NOMO-1 treated with DMSO at 0.1 percent for 48 hours (cell line): ENCODE measurements around the gene ADGRA3.

Source experiments
- DNase-seq: peaks from one replicate; lab custom pipeline; 2025; ENCODE audit not compliant: unreplicated experiment; lab: John Stamatoyannopoulos, UW

The ADGRA3 gene

DNA sequence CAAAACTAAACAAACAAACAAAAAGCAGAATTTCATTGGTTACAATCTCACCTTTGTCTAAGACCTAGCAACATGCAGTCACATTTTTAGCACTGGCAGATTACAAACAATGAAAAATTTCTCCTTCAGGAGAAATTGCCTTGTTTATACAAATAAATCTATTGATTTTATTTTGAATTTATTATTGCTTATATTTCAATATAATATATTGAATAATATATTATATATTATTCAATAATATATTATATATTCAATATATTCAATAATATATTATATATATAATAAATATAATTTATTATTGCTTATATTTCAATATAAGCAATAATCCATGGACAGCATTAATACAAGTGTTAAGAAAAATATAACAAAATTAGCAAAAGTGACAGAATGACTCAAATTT lies 131.7 kb downstream of the ADGRA3 start:
- no peak for DNase-seq

DNA sequence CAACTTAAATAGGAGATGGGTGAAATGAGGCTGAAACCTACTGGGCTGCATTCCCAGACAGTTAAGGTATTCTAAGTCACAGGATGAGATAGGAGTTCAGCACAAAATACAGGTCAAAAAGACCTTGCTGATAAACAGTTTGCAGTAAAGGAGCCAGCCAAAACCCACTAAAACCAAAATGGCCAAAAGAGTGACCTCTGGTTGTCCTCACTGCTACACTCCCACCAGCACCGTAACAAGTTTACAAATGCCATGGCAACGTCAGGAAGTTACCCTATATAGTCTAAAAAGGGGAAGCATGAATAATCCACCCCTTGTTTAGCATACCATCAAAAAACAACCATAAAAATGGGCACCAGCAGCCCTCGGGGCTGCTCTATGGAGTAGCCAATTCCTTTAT lies 133.7 kb downstream of the ADGRA3 start:
- peak; percentile 21 for DNase-seq

DNA sequence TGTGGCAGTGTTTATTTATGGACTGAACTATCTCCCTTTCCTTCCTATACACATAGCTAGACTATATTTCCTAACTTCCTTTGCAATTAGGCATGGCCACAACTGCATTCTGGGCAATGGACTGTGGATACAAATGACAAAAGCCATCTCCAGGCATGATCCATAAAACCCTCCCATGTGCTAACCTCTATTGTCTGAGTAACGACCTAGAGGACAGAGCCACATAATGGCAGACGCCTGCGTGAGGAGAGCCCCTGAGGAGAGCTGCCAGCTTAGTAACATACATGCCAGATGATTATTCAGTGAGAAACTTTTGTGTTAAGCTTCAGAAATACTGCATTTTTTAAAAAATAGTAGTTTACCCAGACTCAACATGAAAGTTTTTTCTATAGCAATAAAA lies 142.9 kb downstream of the ADGRA3 start:
- no peak for DNase-seq

DNA sequence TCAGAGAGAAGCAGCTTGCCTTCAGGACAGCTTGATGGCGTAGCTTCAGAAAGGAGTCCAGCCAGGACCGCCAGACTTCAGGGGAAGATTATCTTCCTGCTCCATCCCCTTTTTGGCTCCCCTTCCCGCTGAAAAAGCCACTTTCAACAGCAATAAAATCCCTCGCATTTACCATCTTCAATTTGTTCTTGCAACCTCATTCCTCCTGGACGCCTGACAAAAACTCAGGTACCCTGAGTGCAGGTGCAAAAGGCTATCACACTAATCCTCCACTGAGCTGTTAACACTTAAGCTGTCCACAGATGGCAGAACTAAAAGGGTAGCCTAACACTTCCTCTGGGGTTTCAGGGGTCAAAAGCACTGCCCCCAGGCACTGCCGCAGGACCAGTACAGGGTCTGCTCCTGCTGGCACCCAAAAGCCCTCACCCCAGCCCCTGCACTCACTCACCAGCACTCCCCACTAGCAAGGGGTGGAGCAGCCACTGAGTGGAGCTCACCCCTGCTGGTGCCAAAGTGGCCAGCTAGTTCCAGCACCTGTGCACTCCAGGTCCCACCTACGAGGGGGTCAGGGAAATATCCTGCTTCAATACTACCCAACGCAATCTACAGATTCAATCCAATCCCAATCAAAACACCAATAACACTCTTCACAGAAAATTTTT lies 145.8 kb downstream of the ADGRA3 start:
- no peak for DNase-seq

DNA sequence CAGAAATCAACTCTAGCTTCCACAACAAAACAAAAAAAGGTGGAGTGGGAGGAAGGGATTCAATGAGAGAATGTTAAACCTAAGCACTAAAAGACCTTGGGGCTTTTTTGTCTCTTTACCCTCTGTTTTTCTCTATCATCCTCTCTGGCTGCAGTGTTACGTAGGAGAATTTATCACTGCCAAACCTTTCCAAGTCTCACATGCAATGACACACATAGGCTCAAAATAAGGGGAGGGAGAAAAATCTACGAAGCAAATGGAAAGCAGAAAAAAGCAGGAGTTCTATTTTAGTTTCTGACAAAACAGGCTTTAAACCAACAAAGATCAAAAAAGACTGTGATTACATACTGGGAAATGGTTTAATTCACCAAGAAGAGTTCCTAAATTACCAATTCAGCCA lies 152.1 kb downstream of the ADGRA3 start:
- no peak for DNase-seq

DNA sequence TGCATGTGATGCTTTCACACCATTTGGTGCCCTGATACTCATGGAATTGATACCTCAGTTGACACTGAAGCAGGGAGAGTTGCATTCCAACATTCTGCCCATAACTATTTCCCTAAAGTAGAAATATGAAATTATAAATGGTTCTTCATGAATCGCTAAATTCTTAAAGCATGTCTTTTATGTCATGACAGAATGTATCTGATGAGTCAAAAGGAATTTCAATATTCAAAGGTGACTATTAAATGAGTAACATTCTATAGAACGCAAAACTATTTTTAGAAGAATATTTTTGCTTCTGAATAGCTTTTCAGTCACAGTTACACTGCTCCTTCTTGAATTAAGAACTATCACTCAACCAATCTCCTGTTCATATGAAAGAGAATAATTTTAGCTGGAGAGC lies 152.8 kb downstream of the ADGRA3 start:
- DNase-seq: no peak

DNA sequence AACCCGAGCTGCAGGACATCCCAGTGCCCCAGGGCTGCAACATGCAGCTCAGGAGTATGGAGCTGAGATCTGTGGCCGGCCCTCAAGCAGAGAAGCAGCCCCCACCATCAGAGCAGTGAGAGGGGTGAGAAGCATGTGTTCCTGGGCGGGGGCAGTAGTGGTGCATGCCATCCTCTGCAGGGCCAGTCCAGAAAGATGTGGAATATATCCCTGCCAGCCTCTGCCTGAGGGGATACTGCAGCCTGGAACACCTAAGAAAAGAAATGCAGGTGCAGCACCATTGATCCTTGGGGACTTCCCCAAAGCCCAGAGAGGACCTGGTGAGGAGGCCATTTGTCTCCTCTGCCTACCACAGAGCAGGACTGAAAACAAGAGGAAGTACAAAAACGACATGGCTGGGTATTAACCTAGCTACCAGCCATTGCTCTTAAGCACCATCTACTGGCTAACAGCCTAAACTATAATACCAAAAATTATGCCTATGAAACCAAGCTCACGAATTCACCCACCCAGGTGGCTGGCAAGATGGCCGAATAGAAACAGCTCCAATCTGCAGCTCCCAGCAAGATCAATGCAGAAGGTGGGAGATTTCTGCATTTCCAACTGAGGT lies 158.8 kb downstream of the ADGRA3 start:
- peak; percentile 15 for DNase-seq

DNA sequence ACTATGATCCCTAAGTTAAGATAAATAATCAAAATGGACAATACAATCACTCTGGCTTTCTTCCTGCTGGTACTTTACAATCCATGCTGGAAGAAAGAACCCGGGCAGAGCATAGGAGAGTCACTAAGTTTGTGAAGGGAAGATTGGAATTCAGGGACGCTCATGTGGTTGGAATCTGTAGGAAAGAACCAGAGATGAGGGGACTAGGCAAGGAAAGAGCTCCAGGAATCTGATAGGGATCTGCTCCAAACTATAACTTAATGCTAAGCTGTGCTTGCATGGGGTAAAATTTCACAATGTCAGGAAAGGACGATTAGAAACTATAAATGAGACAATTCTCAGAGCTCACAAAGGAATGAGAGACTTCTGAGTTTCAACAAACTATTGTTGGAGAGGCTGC lies 167.5 kb downstream of the ADGRA3 start:
- DNase-seq: no peak

DNA sequence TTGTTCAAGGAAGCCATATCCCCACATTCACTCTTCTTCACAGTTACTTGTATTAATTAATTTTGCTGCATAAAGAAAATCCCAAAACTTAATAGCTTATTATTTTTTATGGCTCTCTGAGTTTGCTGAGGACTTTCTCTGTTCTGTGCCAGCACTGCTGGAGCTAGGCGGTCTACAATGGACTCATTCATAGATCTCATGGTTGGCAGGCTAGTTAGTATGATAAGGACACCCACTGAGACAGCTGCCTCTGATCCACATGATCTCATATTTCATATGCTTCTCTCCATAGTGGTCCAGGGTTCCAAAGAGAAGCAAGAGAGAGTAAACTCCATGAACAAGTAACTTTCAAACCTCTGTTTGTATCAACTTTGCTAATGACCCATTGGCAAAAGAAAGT lies 170.2 kb downstream of the ADGRA3 start:
- no peak for DNase-seq

DNA sequence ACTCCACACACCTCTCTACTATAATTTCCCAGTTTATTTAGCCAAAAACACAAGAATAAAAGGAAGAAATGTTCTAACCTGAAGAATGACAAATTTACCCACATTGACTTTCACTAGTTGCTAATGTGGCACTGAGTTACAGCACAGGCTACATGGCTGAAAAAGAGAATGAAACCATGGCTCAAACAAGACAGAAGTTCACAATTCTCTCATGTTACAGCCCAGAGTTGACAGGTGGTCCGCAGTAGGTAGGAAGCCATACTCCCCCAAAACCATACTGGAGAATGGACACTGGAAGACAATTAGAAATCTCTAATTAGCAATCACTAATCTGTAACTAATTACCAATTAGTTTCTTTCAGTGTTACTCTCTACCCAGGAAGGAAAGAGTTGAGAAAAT lies 170.8 kb downstream of the ADGRA3 start:
- no peak for DNase-seq

DNA sequence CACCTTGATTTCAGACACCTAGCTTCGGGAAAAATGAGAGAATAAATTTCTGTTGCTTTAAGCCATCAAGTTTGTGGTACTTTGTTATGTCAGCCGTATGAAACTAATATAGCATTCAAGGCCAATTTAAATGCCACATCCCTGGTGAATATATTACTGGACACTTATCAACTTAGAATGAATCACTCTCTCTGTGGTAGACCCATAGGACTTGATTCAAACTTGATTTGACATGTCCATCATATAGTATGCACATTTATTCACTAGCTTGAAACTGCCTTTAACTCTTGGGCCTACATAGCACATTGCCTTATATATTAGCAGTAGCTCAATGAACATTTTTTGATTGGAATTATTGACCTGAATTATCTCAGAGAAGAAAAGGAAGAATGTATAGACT lies 172.3 kb downstream of the ADGRA3 start:
- DNase-seq: no peak

DNA sequence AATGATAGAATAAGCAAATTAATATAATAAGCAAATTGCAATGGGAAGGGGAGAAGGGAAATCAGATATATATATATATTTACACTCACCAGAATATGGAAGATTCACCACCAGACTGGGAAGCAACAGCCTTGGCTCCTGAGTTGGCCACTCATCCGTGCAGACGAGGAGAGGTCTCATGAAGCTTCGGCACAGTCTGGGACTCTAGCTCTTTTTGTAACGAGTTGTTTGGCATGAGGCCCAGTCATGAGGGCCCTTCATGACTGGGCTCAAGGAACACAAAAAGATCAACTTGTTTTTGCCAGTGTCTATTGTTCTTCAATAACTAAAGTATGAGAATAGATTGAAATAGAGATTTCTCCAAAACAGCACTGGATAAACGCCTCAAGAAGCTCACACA lies 176.4 kb downstream of the ADGRA3 start:
- no peak for DNase-seq

DNA sequence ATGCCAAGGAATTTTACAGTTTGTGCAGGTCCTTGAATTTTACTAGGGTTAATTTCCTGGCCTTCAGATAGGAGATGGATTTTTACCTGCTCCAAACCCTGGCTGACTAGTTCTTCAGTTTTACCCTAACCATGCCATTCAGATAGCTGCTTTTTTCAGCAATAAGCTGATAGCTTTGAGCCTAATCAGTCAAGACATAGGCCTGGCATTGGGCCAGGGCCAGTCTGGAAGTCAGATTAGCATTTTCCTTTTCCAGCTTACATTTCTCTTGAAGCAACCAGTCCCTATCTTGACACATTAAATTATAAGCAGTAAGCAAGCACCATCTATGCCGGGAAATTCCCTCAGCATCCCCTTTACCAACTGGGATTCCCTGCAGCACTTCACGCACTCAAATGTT lies 177.1 kb downstream of the ADGRA3 start:
- DNase-seq: no peak
